Endothelial cell of umbilical vein (primary cell): ENCODE data around the gene NRSN1.

Source experiments
- EZH2 ChIP-seq: IDR thresholded peaks from 2 replicates; pipeline ENCODE4 v1.6.1; 2012; ENCODE audit warnings: borderline replicate concordance, low read depth, mild to moderate bottlenecking, moderate library complexity, low read length, inconsistent platforms; ENCODE audit not compliant: severe bottlenecking
- FOS ChIP-seq: IDR thresholded peaks from 2 replicates; pipeline ENCODE4 v1.6.1; 2011; ENCODE audit warnings: mild to moderate bottlenecking, low read length, moderate library complexity, borderline replicate concordance; ENCODE audit not compliant: insufficient read depth
- POLR2A ChIP-seq: IDR thresholded peaks from 2 replicates; pipeline ENCODE4 v1.6.1; 2012; ENCODE audit warnings: low read depth, mild to moderate bottlenecking, control low read depth, low read length
- TF ChIP-seq, protein P1 (sequence below), 2 donors: IDR thresholded peaks; 1 replicate in 1 of 2; 2 replicates in 1 of 2; pipeline ENCODE4 v1.5.1; 2011; ENCODE audit warnings: low read length in 2 of 2, mild to moderate bottlenecking in 2 of 2, moderate library complexity in 2 of 2, control low read depth in 1 of 2, inconsistent platforms in 1 of 2, low read depth in 1 of 2; ENCODE audit not compliant: insufficient read depth in 1 of 2; ENCODE audit errors: extremely low read depth in 1 of 2

DNA sequence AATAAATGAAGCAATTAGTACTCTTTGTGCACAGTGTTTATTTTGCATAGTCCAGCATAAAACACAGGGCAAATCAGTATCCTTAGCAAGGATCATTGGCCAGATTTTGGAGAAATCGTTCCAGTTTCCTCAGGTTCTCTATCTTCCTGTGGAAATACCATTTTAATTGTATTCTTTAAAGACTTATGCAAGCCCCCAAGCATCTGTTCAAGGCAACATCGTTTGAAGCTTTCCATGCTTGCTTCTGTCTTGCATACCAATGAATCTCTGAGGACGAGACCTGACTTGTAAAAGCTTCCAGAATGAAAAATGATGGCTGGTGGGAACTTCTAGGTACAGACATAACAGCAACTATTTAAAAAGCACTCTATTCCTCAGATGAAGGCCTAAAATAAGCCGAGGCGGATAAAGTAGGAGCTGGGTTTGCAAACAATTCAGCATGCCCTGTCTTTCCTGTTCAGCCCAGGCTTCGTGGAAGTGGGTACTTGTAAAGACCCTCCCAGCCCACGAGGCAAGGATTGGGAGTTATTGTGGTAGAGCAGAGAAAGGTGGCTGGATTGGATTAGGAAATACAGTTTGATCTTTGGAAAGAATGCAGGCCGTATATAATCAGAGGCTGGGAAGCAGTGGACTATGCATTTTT lies 21.6 kb downstream of the NRSN1 start:
- TF ChIP-seq FOS (no peak), POLR2A (no peak), EZH2 (no peak)
- TF ChIP-seq, protein P1, sequence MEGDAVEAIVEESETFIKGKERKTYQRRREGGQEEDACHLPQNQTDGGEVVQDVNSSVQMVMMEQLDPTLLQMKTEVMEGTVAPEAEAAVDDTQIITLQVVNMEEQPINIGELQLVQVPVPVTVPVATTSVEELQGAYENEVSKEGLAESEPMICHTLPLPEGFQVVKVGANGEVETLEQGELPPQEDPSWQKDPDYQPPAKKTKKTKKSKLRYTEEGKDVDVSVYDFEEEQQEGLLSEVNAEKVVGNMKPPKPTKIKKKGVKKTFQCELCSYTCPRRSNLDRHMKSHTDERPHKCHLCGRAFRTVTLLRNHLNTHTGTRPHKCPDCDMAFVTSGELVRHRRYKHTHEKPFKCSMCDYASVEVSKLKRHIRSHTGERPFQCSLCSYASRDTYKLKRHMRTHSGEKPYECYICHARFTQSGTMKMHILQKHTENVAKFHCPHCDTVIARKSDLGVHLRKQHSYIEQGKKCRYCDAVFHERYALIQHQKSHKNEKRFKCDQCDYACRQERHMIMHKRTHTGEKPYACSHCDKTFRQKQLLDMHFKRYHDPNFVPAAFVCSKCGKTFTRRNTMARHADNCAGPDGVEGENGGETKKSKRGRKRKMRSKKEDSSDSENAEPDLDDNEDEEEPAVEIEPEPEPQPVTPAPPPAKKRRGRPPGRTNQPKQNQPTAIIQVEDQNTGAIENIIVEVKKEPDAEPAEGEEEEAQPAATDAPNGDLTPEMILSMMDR (IDR thresholded peaks at IDR 0.05; ENCODE audit: extremely low read depth in 1 of 2, insufficient read depth in 1 of 2, low read depth in 1 of 2, low read length in 2 of 2) = no peak
